ENCODE results near the gene PABPN1.

DNA sequence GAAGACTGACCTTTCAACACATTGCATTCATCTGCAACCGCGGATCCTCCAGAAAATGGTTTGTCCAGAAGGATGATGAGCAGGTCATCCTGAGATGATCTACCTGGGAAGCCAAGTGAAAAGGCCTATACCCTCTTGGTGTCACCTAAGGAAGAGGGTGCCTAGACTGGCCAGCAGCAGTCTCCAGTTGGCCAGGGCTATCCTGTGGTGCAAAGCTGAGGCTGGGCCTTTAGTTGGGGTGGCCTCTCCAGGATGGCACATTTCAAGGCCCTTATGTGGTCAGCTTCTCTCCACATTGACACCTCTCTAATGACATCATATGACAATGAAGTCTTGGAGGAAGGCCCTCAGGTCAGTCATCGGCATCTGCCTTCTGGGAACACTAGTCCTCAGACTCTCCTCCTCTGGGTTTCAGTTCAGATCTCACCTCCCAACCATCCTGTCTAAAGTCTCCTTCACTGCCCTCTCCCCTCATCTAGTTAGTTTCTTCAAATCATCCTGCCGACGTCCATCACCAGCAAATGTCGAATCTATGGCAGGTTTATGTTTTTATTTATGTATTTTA, 34.7 kb downstream of the PABPN1 start:
- TF ChIP-seq POLR2A (IDR thresholded peaks at IDR 0.05; ENCODE audit: extremely low read depth, insufficient read length), result no peak
- TF ChIP-seq, protein P1, sequence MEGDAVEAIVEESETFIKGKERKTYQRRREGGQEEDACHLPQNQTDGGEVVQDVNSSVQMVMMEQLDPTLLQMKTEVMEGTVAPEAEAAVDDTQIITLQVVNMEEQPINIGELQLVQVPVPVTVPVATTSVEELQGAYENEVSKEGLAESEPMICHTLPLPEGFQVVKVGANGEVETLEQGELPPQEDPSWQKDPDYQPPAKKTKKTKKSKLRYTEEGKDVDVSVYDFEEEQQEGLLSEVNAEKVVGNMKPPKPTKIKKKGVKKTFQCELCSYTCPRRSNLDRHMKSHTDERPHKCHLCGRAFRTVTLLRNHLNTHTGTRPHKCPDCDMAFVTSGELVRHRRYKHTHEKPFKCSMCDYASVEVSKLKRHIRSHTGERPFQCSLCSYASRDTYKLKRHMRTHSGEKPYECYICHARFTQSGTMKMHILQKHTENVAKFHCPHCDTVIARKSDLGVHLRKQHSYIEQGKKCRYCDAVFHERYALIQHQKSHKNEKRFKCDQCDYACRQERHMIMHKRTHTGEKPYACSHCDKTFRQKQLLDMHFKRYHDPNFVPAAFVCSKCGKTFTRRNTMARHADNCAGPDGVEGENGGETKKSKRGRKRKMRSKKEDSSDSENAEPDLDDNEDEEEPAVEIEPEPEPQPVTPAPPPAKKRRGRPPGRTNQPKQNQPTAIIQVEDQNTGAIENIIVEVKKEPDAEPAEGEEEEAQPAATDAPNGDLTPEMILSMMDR (IDR thresholded peaks at IDR 0.05; ENCODE audit: low read depth, low read length), result no peak
